COLO668 (cell line): ENCODE data around the gene TRIM71.
"Not testable (repeated sequence)": the region's sequence is repeated elsewhere in the genome, so short reads cannot be mapped to it uniquely, and the experiment has no call there.

Source experiments
- DNase-seq: peaks from one replicate; lab custom pipeline; 2025; ENCODE audit not compliant: unreplicated experiment; lab: John Stamatoyannopoulos, UW

The TRIM71 gene

GRCh38 chr3:32842531-32842931, 24.7 kb downstream of the TRIM71 start:
- no peak for DNase-seq

- DNase-seq = no peak
Measured at GRCh38 chr3:32842987-32843386, 25.2 kb downstream of the TRIM71 start.

GRCh38 chr3:32843510-32844321, 25.9 kb downstream of the TRIM71 start:
- DNase-seq = no peak

- DNase-seq = no peak
Measured at GRCh38 chr3:32844322-32844654, 26.5 kb downstream of the TRIM71 start.

- no peak for DNase-seq
Measured at GRCh38 chr3:32844914-32845313, 27.1 kb downstream of the TRIM71 start.

- not testable (repeated sequence) for DNase-seq
Measured at GRCh38 chr3:32845546-32845945, 27.7 kb downstream of the TRIM71 start.

GRCh38 chr3:32847045-32847444, 29.2 kb downstream of the TRIM71 start:
- DNase-seq = not testable (repeated sequence)

GRCh38 chr3:32847528-32847927, 29.7 kb downstream of the TRIM71 start:
- no peak for DNase-seq

- no peak for DNase-seq
Measured at GRCh38 chr3:32848215-32848614, 30.4 kb downstream of the TRIM71 start.

GRCh38 chr3:32849046-32849445, 31.2 kb downstream of the TRIM71 start:
- DNase-seq = no peak

GRCh38 chr3:32850226-32850625, 32.4 kb downstream of the TRIM71 start:
- DNase-seq = no peak

- no peak for DNase-seq
Measured at GRCh38 chr3:32850636-32851035, 32.8 kb downstream of the TRIM71 start.

- DNase-seq = no peak
Measured at GRCh38 chr3:32852146-32852545, 34.3 kb downstream of the TRIM71 start.

- no peak for DNase-seq
Measured at GRCh38 chr3:32855350-32855953, 37.7 kb downstream of the TRIM71 start.

- no peak for DNase-seq
Measured at GRCh38 chr3:32856355-32856889, 38.6 kb downstream of the TRIM71 start.

- DNase-seq = no peak
Measured at GRCh38 chr3:32856901-32857507, 39.2 kb downstream of the TRIM71 start.

GRCh38 chr3:32857921-32858320, 40.1 kb downstream of the TRIM71 start:
- DNase-seq = no peak

GRCh38 chr3:32859604-32860237, 41.9 kb downstream of the TRIM71 start:
- no peak for DNase-seq

- DNase-seq = no peak
Measured at GRCh38 chr3:32860499-32860898, 42.7 kb downstream of the TRIM71 start.

- no peak for DNase-seq
Measured at GRCh38 chr3:32861681-32862080, 43.9 kb downstream of the TRIM71 start.

GRCh38 chr3:32862247-32862935, 44.6 kb downstream of the TRIM71 start:
- DNase-seq = no peak
